Measurements from ENCODE around the gene PPP4R4.
"Not testable (repeated sequence)": the region's sequence is repeated elsewhere in the genome, so short reads cannot be mapped to it uniquely, and the experiment has no call there.

PPP4R4 gene

GRCh38 chr14:94244182-94244581 is 70.1 kb downstream of the PPP4R4 start:
- H3K4me3 ChIP-seq (ENCODE audit: low read length in 2 of 2): no peak overlapping the region
- no peak overlapping the region for H3K9ac ChIP-seq (ENCODE audit: low read depth in 1 of 2, low read length in 2 of 2)
- H3K27me3 ChIP-seq (ENCODE audit: control insufficient read depth in 2 of 2, insufficient read depth in 2 of 2, low read length in 2 of 2): no peaks in the 10 kb centered on the region
- H3K9me3 ChIP-seq (ENCODE audit: control insufficient read depth in 2 of 2, low read length in 2 of 2): no peaks in the 10 kb centered on the region
- H3K36me3 ChIP-seq (ENCODE audit: control insufficient read depth in 2 of 2, insufficient read depth in 2 of 2, low read length in 2 of 2): no peaks in the 10 kb centered on the region
- no peak overlapping the region for H3K27ac ChIP-seq (ENCODE audit: low read depth in 2 of 2, low read length in 2 of 2)
- no peaks in the 10 kb centered on the region for H3K4me1 ChIP-seq (ENCODE audit: control insufficient read depth in 2 of 2, insufficient read depth in 2 of 2, low read length in 2 of 2)

GRCh38 chr14:94264195-94264594 is 90.1 kb downstream of the PPP4R4 start:
- not testable (repeated sequence) for H3K4me1 ChIP-seq (ENCODE audit: control insufficient read depth in 2 of 2, insufficient read depth in 2 of 2, low read length in 2 of 2); H3K27me3 ChIP-seq (ENCODE audit: control insufficient read depth in 2 of 2, insufficient read depth in 2 of 2, low read length in 2 of 2); H3K36me3 ChIP-seq (ENCODE audit: control insufficient read depth in 2 of 2, insufficient read depth in 2 of 2, low read length in 2 of 2); H3K27ac ChIP-seq (ENCODE audit: low read depth in 2 of 2, low read length in 2 of 2); H3K9ac ChIP-seq (ENCODE audit: low read depth in 1 of 2, low read length in 2 of 2); H3K9me3 ChIP-seq (ENCODE audit: control insufficient read depth in 2 of 2, low read length in 2 of 2); H3K4me3 ChIP-seq (ENCODE audit: low read length in 2 of 2)

GRCh38 chr14:94267352-94267751 is 93.2 kb downstream of the PPP4R4 start:
- H3K4me1 ChIP-seq (ENCODE audit: control insufficient read depth in 2 of 2, insufficient read depth in 2 of 2, low read length in 2 of 2): no peaks in the 10 kb centered on the region
- H3K36me3 ChIP-seq (ENCODE audit: control insufficient read depth in 2 of 2, insufficient read depth in 2 of 2, low read length in 2 of 2): no peaks in the 10 kb centered on the region
- no peak overlapping the region for H3K4me3 ChIP-seq (ENCODE audit: low read length in 2 of 2)
- H3K9ac ChIP-seq (ENCODE audit: low read depth in 1 of 2, low read length in 2 of 2): no peak overlapping the region
- H3K9me3 ChIP-seq (ENCODE audit: control insufficient read depth in 2 of 2, low read length in 2 of 2): no peaks in the 10 kb centered on the region
- H3K27me3 ChIP-seq (ENCODE audit: control insufficient read depth in 2 of 2, insufficient read depth in 2 of 2, low read length in 2 of 2): no peaks in the 10 kb centered on the region
- no peak overlapping the region for H3K27ac ChIP-seq (ENCODE audit: low read depth in 2 of 2, low read length in 2 of 2)

GRCh38 chr14:94268582-94268981 is 94.5 kb downstream of the PPP4R4 start:
- not testable (repeated sequence) for H3K4me3 ChIP-seq (ENCODE audit: low read length in 2 of 2); H3K27me3 ChIP-seq (ENCODE audit: control insufficient read depth in 2 of 2, insufficient read depth in 2 of 2, low read length in 2 of 2); H3K9ac ChIP-seq (ENCODE audit: low read depth in 1 of 2, low read length in 2 of 2); H3K36me3 ChIP-seq (ENCODE audit: control insufficient read depth in 2 of 2, insufficient read depth in 2 of 2, low read length in 2 of 2); H3K4me1 ChIP-seq (ENCODE audit: control insufficient read depth in 2 of 2, insufficient read depth in 2 of 2, low read length in 2 of 2); H3K9me3 ChIP-seq (ENCODE audit: control insufficient read depth in 2 of 2, low read length in 2 of 2); H3K27ac ChIP-seq (ENCODE audit: low read depth in 2 of 2, low read length in 2 of 2)

- Histone ChIP-seq H3K27ac (ENCODE audit: low read depth in 2 of 2, low read length in 2 of 2) (no peak overlapping the region), H3K27me3 (ENCODE audit: control insufficient read depth in 2 of 2, insufficient read depth in 2 of 2, low read length in 2 of 2) (no peaks in the 10 kb centered on the region), H3K4me1 (ENCODE audit: control insufficient read depth in 2 of 2, insufficient read depth in 2 of 2, low read length in 2 of 2) (no peaks in the 10 kb centered on the region), H3K4me3 (ENCODE audit: low read length in 2 of 2) (no peak overlapping the region), H3K9ac (ENCODE audit: low read depth in 1 of 2, low read length in 2 of 2) (no peak overlapping the region), H3K9me3 (ENCODE audit: control insufficient read depth in 2 of 2, low read length in 2 of 2) (no peaks in the 10 kb centered on the region), H3K36me3 (ENCODE audit: control insufficient read depth in 2 of 2, insufficient read depth in 2 of 2, low read length in 2 of 2) (no peaks in the 10 kb centered on the region)
Measured at GRCh38 chr14:94269156-94269555, 95.0 kb downstream of the PPP4R4 start.

- not testable (repeated sequence) for H3K4me1 ChIP-seq (ENCODE audit: control insufficient read depth in 2 of 2, insufficient read depth in 2 of 2, low read length in 2 of 2); H3K27me3 ChIP-seq (ENCODE audit: control insufficient read depth in 2 of 2, insufficient read depth in 2 of 2, low read length in 2 of 2); H3K9me3 ChIP-seq (ENCODE audit: control insufficient read depth in 2 of 2, low read length in 2 of 2); H3K36me3 ChIP-seq (ENCODE audit: control insufficient read depth in 2 of 2, insufficient read depth in 2 of 2, low read length in 2 of 2); H3K27ac ChIP-seq (ENCODE audit: low read depth in 2 of 2, low read length in 2 of 2); H3K9ac ChIP-seq (ENCODE audit: low read depth in 1 of 2, low read length in 2 of 2); H3K4me3 ChIP-seq (ENCODE audit: low read length in 2 of 2)
Measured at GRCh38 chr14:94276898-94277561, 102.9 kb downstream of the PPP4R4 start.

GRCh38 chr14:94278731-94279130 is 104.6 kb downstream of the PPP4R4 start:
- Histone ChIP-seq H3K27ac (ENCODE audit: low read depth in 2 of 2, low read length in 2 of 2) (no peak overlapping the region), H3K4me3 (ENCODE audit: low read length in 2 of 2) (no peak overlapping the region), H3K9me3 (ENCODE audit: control insufficient read depth in 2 of 2, low read length in 2 of 2) (no peaks in the 10 kb centered on the region), H3K4me1 (ENCODE audit: control insufficient read depth in 2 of 2, insufficient read depth in 2 of 2, low read length in 2 of 2) (no peaks in the 10 kb centered on the region), H3K27me3 (ENCODE audit: control insufficient read depth in 2 of 2, insufficient read depth in 2 of 2, low read length in 2 of 2) (no peaks in the 10 kb centered on the region), H3K9ac (ENCODE audit: low read depth in 1 of 2, low read length in 2 of 2) (no peak overlapping the region), H3K36me3 (ENCODE audit: control insufficient read depth in 2 of 2, insufficient read depth in 2 of 2, low read length in 2 of 2) (no peaks in the 10 kb centered on the region)

- H3K27ac ChIP-seq (ENCODE audit: low read depth in 2 of 2, low read length in 2 of 2): no peak overlapping the region
- H3K4me1 ChIP-seq (ENCODE audit: control insufficient read depth in 2 of 2, insufficient read depth in 2 of 2, low read length in 2 of 2): no peaks in the 10 kb centered on the region
- H3K4me3 ChIP-seq (ENCODE audit: low read length in 2 of 2): no peak overlapping the region
- H3K9ac ChIP-seq (ENCODE audit: low read depth in 1 of 2, low read length in 2 of 2): no peak overlapping the region
- H3K9me3 ChIP-seq (ENCODE audit: control insufficient read depth in 2 of 2, low read length in 2 of 2): no peaks in the 10 kb centered on the region
- H3K36me3 ChIP-seq (ENCODE audit: control insufficient read depth in 2 of 2, insufficient read depth in 2 of 2, low read length in 2 of 2): no peaks in the 10 kb centered on the region
- no peaks in the 10 kb centered on the region for H3K27me3 ChIP-seq (ENCODE audit: control insufficient read depth in 2 of 2, insufficient read depth in 2 of 2, low read length in 2 of 2)
Measured at GRCh38 chr14:94282991-94283723, 109.0 kb downstream of the PPP4R4 start.

- Histone ChIP-seq H3K27me3 (ENCODE audit: control insufficient read depth in 2 of 2, insufficient read depth in 2 of 2, low read length in 2 of 2) (no peaks in the 10 kb centered on the region), H3K27ac (ENCODE audit: low read depth in 2 of 2, low read length in 2 of 2) (no peak overlapping the region), H3K4me1 (ENCODE audit: control insufficient read depth in 2 of 2, insufficient read depth in 2 of 2, low read length in 2 of 2) (no peaks in the 10 kb centered on the region), H3K4me3 (ENCODE audit: low read length in 2 of 2) (no peak overlapping the region), H3K36me3 (ENCODE audit: control insufficient read depth in 2 of 2, insufficient read depth in 2 of 2, low read length in 2 of 2) (no peaks in the 10 kb centered on the region), H3K9ac (ENCODE audit: low read depth in 1 of 2, low read length in 2 of 2) (no peak overlapping the region), H3K9me3 (ENCODE audit: control insufficient read depth in 2 of 2, low read length in 2 of 2) (no peaks in the 10 kb centered on the region)
Measured at GRCh38 chr14:94284221-94284620, 110.1 kb downstream of the PPP4R4 start.

- H3K36me3 ChIP-seq (ENCODE audit: control insufficient read depth in 2 of 2, insufficient read depth in 2 of 2, low read length in 2 of 2): no peaks in the 10 kb centered on the region
Measured at GRCh38 chr14:94285158-94285557, 111.0 kb downstream of the PPP4R4 start.

More at GRCh38 chr14:94285158-94285557, 111.0 kb downstream of the PPP4R4 start:
- Histone ChIP-seq H3K27ac (ENCODE audit: low read depth in 2 of 2, low read length in 2 of 2) (no peak overlapping the region), H3K9ac (ENCODE audit: low read depth in 1 of 2, low read length in 2 of 2) (no peak overlapping the region), H3K4me3 (ENCODE audit: low read length in 2 of 2) (no peak overlapping the region), H3K4me1 (ENCODE audit: control insufficient read depth in 2 of 2, insufficient read depth in 2 of 2, low read length in 2 of 2) (no peaks in the 10 kb centered on the region), H3K9me3 (ENCODE audit: control insufficient read depth in 2 of 2, low read length in 2 of 2) (no peaks in the 10 kb centered on the region), H3K27me3 (ENCODE audit: control insufficient read depth in 2 of 2, insufficient read depth in 2 of 2, low read length in 2 of 2) (no peaks in the 10 kb centered on the region)

Data from mucosa of rectum (tissue), 2 donors.